Suppressor macrophage treated with lipopolysaccharide for 1 hour (primary cell): ENCODE results near the gene SGMS1.
"Not testable (repeated sequence)": the region's sequence is repeated elsewhere in the genome, so short reads cannot be mapped to it uniquely, and the experiment has no call there.

Experiments
- DNase-seq, 3 donors: peaks; one replicate each; pipeline ENCODE4 v3.0.0-alpha.2; 2020 to 2022

Gene SGMS1

DNA sequence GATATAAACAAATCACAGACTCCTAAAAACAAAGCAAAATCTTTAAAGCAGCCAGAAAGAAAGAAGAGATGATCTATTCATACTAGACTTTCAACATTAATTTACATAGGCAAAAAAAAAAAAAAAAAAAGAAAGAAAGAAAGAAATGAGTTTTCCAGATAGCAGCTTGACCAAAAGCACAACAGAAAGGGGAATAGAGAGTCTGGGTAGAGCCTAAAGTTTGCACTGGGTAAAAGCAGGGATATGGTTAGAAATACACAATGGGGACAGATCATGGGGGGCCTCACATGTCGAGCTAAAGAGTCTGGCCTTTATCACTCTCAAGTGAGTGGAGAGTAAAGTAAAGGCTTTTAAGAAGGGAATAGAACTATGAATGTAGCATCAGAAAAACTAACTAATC is 169.8 kb downstream of the SGMS1 start:
- no peak for DNase-seq

DNA sequence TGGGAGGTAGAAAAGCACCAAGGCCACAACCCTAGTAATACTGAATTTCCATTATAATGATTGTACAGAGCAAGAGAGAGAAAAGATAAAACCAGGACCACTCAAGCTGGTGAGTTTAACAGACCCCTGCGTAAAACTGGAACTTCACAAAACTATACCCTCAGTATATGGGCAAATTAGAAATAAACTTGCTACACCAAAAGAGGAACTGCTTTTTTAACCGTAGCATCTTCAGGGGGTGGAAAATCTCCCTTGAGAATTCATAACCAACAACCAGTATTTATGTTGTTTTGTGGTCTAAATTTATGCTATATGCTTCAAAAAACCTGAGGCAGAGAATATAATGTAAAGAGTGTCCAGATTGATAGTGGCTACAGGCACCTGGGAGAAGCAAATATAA is 171.2 kb downstream of the SGMS1 start:
- peak; percentile 28 to 52 (median 51) for DNase-seq

DNA sequence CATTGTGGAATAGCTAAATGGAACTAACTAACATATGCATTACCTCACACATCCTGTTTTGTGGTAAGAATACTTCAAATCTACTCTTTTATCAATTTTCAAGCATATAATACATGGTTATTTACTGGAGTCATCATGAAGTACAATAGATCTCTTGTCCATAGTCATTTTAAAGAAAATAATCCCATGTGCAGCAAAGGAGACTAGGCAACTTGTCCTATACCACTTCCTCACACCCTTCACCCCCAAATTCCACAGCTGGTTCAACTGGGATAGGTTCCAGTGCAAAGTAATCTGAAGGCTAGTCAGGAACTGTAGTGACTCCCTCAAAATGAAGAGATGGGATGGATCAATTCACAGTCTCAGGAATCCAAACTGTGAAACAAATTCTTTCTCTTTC is 176.1 kb downstream of the SGMS1 start:
- no peak for DNase-seq

DNA sequence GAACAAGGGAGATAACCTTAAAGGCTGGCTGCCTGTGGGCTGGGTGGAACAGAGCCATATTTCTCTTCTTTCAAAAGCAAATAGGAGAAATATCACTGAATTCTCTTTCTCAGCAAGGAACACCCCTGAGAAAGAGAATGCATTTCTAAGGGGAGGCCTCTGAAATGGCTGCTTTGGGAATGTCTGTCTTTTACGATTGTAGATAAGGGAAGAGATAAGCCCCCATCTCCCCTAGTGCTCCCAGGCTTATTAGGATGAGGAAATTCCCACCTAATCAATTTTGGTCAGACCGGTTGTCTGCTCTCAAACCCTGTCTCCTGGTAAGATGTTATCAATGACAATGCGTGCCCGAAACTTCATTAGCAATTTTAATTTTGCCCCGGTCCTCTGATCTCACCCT is 178.0 kb downstream of the SGMS1 start:
- DNase-seq = not testable (repeated sequence)

DNA sequence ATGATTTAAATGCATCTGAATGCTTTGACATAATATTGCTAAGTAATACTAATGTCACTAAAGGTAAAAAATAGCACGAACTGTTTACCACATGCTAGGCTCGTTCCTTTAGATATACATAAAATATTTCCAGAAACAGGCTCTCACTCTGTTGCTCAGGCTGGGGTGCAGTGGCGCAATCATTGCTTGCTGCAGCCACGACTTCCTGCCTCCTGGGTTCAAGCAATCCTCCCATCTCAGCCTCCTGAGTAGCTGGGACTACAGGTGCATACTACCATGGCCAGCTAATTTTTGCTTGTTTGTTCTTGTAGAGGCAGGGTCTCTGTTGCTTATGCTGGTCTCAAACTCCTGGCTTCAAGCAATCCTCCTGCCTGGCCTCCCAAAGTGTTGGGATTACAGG is 183.3 kb downstream of the SGMS1 start:
- no peak for DNase-seq

DNA sequence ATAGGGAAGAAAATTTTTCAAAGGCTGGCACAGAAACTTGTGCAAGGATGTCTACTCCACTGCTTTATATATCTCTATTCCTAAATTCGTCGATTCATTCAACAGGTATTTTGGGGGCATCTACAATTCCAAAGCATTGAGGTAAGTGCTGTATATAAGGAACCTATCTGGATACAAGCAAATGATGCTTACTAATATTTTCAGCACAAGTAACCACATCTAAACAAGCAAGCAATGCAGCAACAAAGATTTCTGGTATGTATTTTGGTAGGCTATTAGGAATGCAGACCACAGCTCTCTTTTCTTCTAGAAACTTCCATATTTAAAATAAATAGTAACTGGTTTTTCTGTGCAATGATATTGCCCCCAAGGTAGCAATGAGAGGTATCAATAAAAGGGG is 183.9 kb downstream of the SGMS1 start:
- DNase-seq = no peak

DNA sequence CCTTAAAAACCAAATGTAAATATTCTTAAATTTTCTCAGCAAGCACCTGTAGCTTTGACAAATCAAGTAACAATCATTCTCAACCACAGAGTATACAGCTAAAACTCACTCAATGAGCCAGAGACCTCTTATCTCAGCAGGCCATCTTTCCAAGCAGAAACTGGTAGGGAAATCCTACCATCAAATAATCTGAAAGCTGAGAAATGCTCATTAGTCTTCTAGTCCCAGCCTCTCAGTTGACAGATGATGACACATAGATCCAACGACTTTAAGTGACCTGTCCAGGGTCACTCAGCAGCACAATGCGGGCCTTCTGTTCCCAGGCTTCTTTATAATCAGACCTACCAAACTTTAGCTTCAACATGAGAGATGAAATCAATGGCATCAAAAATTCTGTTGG is 184.6 kb downstream of the SGMS1 start:
- no peak for DNase-seq

DNA sequence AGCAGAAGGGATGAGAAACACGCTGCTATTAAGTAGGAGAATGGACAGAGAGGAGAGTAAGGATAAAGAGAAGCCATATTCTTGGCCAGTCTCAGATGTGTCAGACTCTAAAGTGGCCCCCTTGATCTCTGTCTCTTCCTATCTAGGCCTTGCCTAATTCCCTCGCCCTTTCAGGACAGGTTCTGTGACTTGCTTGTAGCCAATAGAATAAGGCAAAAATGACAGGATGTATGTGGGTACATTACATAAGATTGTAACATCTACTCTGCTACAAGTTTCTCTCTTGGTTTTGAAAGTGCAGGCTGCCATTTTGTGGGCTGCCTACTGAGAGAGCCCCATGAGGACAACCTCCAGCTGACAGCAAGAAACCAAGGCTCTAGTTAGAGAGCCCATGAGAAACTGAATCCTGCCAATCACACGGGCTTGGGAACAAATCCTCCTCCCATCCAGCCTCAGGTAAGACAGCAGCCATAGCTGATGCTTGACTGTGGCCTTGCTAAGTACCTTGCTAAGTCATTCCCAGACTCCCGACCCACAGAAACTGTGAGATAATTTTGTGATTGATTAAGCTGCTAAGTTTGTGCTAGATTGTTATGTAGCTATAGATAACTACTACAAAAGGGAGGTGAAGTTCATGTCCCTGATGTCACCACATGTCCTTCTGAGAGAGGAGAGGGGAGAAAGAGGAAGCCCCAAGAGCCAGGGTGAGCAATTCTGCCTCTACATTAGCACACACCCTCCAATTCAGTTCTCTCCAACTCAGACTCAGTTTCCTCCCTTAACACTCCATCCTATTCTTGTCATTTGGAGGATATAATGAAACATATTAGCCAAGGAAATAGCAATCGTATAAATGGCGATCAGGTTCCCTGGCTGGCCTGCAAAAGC is 185.5 kb downstream of the SGMS1 start:
- peak in 1 of 3 donors; percentile 39 for DNase-seq

DNA sequence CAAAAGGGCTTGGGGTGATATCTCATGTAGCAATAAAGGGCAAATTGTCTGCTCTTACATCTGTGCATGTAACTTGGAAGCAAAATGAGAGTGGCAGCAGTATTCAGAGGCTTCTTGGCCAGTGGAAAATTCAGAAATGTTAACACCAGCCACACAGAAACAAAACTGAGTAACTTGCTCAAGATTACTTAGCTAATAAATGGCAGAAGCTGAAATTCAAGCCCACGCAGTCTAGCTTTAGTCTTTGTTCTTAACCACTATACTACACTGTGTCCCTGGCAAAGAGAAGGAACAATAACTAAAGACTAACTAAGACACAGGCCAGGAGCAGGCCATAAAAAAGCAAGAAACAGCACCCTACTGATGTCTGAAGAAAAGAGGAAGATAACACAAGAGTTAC is 186.5 kb downstream of the SGMS1 start:
- no peak for DNase-seq

DNA sequence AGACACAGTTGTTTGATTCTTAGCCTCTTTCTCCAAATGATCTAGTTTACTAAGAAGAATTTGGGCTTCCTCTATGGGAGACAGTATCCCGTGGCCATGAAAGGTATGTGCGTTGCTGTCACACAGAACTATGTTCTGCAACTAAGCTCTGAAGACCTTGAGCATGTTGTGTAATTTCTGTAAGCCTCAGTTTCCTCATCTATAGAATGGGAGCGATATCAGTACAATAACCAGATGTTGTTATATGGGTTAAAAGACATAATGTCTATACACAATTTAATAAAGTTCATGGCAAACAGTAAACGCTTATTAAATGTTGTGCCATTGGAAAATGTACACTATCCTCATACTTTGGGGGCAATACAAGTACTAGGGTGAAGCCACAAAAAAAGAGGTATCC is 187.0 kb downstream of the SGMS1 start:
- no peak for DNase-seq

DNA sequence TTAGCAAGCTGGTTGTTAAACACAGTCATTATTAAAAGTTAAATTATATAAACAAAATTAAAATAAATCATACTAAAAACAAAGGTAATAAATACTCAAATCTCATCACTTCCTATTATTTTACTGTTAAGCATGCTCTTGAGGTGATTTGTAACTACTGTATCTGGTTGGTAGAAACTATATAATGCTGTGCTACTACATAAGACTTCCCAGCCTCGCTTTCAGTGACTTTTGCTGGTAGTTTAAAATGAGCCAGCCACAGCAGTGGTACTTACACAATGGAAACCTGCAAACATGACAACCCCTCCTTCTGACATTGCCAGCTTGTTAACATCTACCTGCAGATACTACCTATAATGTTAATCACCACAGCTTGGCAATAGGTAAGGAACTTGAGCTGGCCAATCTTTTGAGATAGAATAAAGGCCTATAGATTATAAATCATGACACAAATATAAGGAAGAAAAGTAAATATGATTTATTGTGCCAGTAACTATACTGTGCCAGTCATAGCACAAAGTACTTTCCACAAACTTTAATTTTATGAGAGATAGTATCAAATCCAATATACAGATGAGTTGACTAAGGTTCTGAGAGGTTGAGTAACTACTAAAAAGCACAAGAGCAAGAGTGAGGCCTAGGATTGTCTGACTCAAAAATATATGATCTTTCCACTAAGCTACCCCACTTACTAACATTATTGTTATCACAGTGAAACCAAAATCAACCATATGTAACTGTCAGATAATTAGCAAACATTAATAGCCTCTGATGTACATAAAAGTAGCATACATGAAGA is 191.3 kb downstream of the SGMS1 start:
- DNase-seq = no peak

DNA sequence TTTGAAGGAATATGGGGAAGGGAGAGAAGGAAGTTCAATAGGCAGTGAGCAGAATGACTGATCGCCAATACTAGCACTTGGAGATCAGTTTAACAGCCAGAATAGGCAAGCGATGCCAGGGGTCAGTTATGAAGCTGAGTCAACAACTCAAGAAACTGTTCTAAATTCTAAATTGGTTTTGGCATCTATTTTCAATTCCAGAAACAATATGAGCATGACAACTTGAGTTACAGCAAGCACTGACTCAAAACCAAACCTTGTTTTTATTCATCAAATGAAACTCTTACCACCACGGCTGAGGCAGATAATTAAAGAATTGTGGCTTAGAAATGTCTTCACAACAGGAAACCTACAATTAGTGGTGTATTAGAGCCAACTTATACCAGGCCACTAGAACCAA is 192.0 kb downstream of the SGMS1 start:
- no peak for DNase-seq

DNA sequence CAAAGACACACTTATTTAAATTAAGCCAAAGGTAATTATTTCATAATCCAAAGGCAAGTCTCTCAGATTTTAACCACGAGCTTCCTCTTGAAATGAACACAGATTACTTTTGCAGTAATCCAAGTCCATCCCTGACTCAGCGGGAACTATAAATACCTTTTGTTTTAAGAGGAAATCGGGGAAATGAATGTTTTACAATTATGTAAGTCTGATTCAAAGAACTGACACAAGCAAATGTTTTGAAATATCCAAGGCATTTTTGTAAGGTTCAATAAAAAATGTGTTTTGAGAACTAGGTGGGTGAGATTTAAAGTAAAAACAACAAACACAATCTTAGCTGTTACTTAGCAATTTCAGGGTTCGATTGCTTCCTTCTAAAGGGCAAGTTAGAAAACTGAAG is 192.6 kb downstream of the SGMS1 start:
- peak; percentile 63 to 84 (median 83) for DNase-seq

DNA sequence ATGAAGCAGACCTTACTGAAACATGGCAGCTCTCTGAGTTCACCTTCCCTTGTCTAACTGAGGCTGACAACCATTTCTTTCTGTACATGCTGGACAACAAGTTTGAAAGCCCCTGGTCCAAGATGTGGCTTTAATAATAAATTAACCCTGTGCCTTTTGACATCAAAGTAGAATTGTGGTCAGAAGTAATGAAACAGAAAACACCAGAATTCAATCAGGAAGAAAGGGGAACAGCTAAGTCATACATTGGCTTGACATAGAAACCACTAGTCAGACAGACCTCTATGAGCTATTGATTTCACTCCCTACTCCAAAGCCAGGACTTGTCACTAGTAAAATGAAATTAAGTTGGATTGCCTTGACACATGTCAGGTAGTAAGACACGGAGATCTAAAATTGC is 197.3 kb downstream of the SGMS1 start:
- peak in 2 of 3 donors; percentile 38 to 42 for DNase-seq

DNA sequence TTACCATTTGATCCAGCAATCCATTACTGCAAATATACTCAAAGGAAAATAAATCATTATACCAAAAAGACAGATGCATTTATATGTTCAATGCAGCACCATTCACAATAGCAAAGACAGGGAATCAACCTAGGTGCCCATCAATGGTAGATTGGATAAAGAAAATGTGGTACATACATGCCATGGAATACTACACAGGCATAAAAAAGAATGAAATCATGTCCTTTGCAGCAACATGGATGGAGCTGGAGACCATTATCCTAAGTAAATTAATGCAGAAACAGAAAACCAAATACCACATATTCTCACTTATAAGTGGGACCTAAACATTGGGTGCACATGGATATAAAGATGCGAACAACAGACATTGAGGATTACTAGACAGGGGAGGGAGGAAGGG is 198.5 kb downstream of the SGMS1 start:
- DNase-seq = not testable (repeated sequence)

DNA sequence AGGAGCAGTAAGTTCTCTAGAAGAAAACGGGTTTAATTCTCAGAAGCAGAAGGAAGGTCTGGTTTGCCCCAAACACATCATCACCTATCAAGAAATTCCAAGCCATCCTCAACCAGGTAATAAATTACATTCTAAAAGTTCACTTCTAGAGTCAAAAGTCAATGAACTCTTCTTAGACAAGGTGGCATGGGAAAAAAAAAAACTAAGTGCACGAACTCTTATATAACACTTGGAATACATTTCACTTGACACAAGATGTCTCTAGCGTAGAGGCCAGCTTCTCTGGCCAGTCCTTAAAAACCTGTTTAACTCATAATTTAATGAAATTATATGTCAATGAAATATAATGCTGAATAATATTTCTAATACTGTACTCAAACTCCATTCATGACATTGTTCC is 200.3 kb downstream of the SGMS1 start:
- no peak for DNase-seq

DNA sequence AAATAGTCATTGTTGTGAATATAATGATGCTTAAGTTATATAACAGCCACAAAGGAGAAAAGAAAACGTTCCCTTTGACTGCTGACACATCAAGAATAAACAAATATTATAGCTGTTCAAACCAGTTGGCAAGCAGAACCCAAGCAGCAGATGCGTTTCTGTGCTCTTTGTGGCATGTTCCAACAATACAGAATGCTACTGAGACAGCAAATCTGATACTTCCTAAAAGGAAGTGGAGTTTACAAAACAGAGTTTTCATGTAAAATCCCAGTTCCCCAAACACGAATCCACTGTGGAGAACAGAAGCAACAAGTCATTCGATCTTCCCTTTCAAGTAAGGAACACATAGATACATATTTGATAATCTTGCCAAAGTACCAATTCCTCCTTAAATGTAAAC is 201.5 kb downstream of the SGMS1 start:
- DNase-seq = peak; percentile 55 to 77 (median 76)

DNA sequence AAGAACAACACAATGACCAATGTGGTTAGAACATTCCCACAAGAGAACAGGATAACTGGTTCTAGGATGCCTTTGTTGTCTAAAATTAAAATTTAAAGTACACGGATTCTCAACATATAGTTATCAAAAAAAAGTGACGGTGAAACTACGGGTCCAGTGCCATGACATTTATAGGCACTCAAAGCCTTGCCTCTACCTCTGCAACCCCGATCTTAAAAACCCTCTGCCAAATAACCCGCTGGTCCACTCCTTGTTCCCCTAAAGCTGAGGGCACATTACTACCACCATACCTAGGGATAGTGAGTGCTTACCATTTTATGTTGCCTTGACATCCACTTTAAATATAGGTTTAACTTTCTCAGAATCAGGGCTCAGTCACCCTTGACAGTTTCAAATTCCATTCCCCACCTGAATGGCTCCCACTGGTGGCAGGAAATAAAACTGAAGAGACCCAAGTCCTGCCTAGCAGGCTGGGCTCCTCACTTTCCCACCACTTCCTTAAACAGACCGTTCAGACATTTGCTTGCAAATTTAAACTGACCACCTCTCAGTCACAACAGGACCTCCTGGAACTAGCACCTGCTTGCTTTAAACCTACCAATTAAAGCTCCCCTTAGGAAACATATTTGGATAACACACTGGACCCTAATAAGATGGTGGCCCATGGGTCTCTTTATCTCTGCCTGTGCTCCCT is 202.6 kb downstream of the SGMS1 start:
- DNase-seq = peak; percentile 81 to 83 (median 83)

DNA sequence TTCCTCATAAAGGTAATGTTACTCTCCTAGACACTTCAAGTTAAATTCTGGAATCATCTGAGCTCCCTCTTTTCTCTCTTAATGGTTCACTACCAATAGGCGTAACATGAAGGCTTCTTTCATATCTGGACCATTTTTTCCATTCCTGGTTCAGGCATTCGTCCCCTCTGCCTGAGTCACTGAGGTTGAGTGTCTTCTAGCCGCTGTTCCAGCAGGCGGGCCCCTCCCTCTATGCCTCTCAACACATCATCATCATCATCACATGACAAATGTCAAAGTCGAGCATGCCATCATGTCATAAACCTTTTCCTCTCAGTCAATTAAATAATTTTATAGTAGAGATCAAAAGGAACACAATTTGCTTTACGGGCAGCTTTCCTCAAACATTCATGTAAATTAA is 203.6 kb downstream of the SGMS1 start:
- DNase-seq = peak; percentile 55 to 60 (median 56)

DNA sequence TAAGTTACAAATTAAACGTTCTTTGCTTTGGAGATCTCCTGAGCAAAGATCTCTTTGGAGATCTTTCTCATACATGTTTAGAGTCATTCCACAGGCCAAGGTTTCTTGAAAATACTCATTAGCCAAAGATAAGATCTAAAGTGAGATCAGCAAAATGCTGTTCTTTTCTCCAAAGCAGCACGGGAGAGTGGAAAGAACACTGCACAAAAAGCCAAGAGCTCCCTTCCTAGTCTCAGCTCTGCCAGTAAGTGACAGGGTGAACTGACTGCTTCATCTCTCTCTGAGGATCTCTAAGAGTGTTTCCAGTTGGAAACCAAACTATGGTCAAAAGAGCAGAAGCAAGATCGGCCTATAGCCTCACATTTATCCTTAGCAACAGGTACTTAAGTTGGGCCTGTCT is 204.0 kb downstream of the SGMS1 start:
- DNase-seq = no peak

DNA sequence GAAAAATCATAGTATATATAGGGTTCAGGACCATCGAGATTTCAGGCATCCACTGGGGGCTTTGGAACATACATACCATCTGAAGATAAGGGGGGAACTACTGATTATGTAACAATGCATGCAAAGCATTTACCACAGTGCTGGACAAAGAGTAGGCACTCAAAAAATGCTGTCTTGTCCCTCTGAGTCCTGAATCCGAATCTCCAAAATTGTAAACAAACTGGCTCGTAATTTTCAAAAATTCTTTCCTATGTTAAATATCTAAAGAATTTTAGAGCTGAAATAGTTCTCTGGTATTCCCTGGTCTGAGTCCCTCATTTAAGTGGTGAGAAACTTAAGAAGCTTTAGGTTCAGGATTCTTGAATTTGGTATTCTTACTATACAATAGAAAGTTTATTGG is 204.7 kb downstream of the SGMS1 start:
- DNase-seq = no peak

DNA sequence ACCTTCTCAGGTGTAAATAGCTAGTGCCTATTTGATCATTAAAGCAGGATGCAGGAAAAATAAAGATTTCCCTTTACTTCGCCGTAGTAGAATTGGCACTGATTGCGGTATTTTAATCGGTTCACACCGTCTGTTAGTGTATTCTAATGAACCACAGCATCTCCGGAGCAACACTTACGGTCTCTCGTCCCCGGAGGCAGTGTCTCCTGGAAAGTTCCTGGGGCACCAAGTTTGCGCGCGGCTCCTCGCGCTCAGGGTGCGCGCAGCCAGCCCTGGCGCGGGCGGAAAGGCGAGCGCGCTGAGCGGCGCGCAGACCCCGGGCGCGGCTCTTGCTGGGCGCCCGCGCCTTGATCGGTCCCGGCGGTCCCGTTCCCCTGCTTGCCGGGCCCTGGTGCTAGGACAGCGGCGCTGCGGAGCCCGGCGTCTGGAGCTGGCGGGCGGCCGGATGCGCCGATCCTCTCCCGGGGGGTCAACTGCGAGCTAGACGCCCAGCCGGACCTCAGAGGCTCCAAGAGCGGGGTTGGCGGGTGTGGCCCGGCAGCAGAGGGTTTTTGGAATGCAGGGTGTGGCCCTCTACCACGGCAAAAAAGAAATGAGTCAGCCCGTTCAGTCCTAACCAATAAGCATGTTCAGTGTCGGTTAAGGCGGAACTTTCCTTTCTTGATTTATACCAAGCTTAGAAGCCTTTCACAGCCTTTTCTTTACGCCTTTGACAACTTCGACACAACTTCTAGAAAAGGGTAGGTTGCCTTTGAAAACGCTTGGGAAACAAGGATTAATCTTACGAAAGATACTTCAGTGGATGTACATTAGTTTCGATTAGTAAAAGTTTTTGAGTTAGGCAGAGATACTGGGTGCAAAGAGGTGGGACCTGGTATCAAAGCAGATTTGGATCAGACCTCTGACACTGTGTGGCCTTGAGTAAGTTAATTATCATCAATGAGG is 205.6 kb downstream of the SGMS1 start:
- peak; percentile 89 to 94 (median 93) for DNase-seq
